Effector CD8-positive, alpha-beta T cell (primary cell): Measurements from ENCODE around the gene HGS.

Experiments used
- DNase-seq: peaks from one replicate; lab custom pipeline; 2025; lab: John Stamatoyannopoulos, UW

The HGS gene

GRCh38 chr17:81703747-81704654 lies 20.2 kb downstream of the HGS start:
- DNase-seq = no peak

- DNase-seq = no peak
These were observed 21.9 kb downstream of the HGS start for GRCh38 chr17:81705518-81706231.

- no peak for DNase-seq
These were observed 22.4 kb downstream of the HGS start for GRCh38 chr17:81706232-81706611.

- DNase-seq = no peak
These were observed 23.2 kb downstream of the HGS start for GRCh38 chr17:81706757-81707624.

GRCh38 chr17:81707725-81708646 lies 24.2 kb downstream of the HGS start:
- DNase-seq = no peak

- no peak for DNase-seq
These were observed 25.0 kb downstream of the HGS start for GRCh38 chr17:81708739-81709185.

- DNase-seq = no peak
These were observed 26.9 kb downstream of the HGS start for GRCh38 chr17:81710514-81711308.

GRCh38 chr17:81711814-81712467 lies 28.1 kb downstream of the HGS start, which contains the start of gene SLC25A10:
Gene SLC25A10 (plus strand): TSS chr17:81712284. CDS start chr17:81712427, 143 bp downstream.
- DNase-seq = peak; percentile 66

- DNase-seq = no peak
These were observed 28.7 kb downstream of the HGS start for GRCh38 chr17:81712468-81713003.

GRCh38 chr17:81713004-81713555 lies 29.3 kb downstream of the HGS start:
- DNase-seq = no peak

- no peak for DNase-seq
These were observed 30.0 kb downstream of the HGS start for GRCh38 chr17:81713556-81714411.

- DNase-seq = no peak
These were observed 30.7 kb downstream of the HGS start for GRCh38 chr17:81714412-81715106.

- no peak for DNase-seq
These were observed 31.5 kb downstream of the HGS start for GRCh38 chr17:81715107-81715871.

- DNase-seq = no peak
These were observed 32.3 kb downstream of the HGS start for GRCh38 chr17:81715872-81716673.

- DNase-seq = no peak
These were observed 32.8 kb downstream of the HGS start for GRCh38 chr17:81716674-81716996.
